ENCODE results near the gene B3GNT4.

Gene B3GNT4

GRCh38 chr12:122189626-122190475 lies 13.7 kb upstream of the B3GNT4 start:
- Histone ChIP-seq H3K4me3 (no peak overlapping the region), H3K27ac (no peak overlapping the region)
- TF ChIP-seq, protein P1, sequence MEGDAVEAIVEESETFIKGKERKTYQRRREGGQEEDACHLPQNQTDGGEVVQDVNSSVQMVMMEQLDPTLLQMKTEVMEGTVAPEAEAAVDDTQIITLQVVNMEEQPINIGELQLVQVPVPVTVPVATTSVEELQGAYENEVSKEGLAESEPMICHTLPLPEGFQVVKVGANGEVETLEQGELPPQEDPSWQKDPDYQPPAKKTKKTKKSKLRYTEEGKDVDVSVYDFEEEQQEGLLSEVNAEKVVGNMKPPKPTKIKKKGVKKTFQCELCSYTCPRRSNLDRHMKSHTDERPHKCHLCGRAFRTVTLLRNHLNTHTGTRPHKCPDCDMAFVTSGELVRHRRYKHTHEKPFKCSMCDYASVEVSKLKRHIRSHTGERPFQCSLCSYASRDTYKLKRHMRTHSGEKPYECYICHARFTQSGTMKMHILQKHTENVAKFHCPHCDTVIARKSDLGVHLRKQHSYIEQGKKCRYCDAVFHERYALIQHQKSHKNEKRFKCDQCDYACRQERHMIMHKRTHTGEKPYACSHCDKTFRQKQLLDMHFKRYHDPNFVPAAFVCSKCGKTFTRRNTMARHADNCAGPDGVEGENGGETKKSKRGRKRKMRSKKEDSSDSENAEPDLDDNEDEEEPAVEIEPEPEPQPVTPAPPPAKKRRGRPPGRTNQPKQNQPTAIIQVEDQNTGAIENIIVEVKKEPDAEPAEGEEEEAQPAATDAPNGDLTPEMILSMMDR (IDR thresholded peaks at IDR 0.05), result no peak
- no peak for DNase-seq (ENCODE audit: low spot score)

GRCh38 chr12:122190842-122191668 lies 12.5 kb upstream of the B3GNT4 start:
- Histone ChIP-seq H3K4me3 (no peak overlapping the region), H3K27ac (no peak overlapping the region)
- DNase-seq (ENCODE audit: low spot score), result no peak
- TF ChIP-seq, protein P1 (IDR thresholded peaks at IDR 0.05), result no peak

DNA sequence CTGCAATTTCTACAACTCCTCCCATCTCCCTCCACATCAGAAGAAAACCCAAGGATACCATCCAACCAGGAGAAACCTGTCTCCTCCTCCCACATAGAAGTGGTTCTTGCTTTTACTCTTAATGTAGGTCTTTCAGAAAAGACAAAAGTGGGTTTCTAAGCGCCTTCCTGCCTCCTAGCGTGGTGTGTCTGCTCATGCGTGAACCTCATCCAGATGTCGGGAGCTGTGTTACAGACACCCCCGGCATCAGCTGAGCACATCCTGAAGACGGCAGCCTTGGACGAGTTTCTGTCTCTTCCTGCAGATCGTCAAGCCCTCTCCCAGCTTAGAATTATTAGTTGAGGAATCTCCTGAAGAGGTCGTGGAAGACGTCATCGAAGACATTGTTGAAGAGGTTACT lies 11.1 kb upstream of the B3GNT4 start:
- DNase-seq (ENCODE audit: low spot score), result no peak
- TF ChIP-seq, protein P1 (IDR thresholded peaks at IDR 0.05), result no peak
- Histone ChIP-seq H3K27ac (no peak overlapping the region), H3K4me3 (no peak overlapping the region)

- no peak overlapping the region for H3K27ac ChIP-seq
- no peak overlapping the region for H3K4me3 ChIP-seq
Measured at GRCh38 chr12:122194804-122195203, 8.7 kb upstream of the B3GNT4 start.

DNA sequence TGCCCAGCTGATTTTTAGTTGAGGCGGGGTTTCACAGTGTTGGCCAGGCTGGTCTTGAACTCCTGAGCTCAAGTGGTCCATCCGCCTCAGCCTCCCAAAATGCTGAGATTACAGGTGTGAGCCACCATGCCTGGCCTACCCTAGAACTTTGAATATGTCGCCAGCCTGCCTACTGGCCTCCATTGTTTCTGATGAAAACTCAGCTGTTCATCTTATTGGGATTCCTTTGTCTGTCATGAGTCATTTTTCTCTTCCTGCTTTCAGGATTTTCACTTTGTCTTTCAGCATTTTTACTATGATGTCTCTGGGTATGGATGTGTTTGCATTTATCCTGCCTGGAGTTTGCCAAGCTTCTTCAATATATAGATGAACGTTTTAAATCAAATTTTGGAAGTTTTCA lies 8.1 kb upstream of the B3GNT4 start:
- Histone ChIP-seq H3K4me3 (no peak overlapping the region), H3K27ac (no peak overlapping the region)
- no peak for DNase-seq (ENCODE audit: low spot score)
- TF ChIP-seq, protein P1 (IDR thresholded peaks at IDR 0.05), result no peak

More at GRCh38 chr12:122194804-122195203, 8.7 kb upstream of the B3GNT4 start:
- no peak for DNase-seq (ENCODE audit: low spot score)
- TF ChIP-seq, protein P1 (IDR thresholded peaks at IDR 0.05), result no peak

- DNase-seq (ENCODE audit: low spot score), result no peak
- Histone ChIP-seq H3K4me3 (no peak overlapping the region), H3K27ac (no peak overlapping the region)
- TF ChIP-seq, protein P1 (IDR thresholded peaks at IDR 0.05), result no peak
Measured at GRCh38 chr12:122197612-122197966, 5.9 kb upstream of the B3GNT4 start.
